H1 (cell line): ENCODE measurements around the gene KRT4. TPM values are rescaled to one million over a fixed set of nuclear protein-coding genes. Genes with fewer than 3 reads are reported as not detected.

Experiments used
- CTCF ChIA-PET: fragments of 300-600 bp; sonication (Branson Sonifier 250); formaldehyde crosslinking; loops from one replicate; lab custom pipeline; 2021; ENCODE audit not compliant: partially characterized antibody; lab: Charles Lee
- POLR2A ChIA-PET: fragments of 300-600 bp; sonication (Branson Sonifier 250); formaldehyde crosslinking; loops from one replicate; lab custom pipeline; 2021; ENCODE audit warnings: inconsistent platforms; ENCODE audit not compliant: partially characterized antibody; lab: Charles Lee
- DNase-seq, 2 experiments: peaks; one replicate each; pipeline versions ENCODE4 v3.0.0 to v3.0.0-alpha.2; 2010 to 2022; ENCODE audit warnings: low spot score in 2 of 2, low read depth in 1 of 2, mixed read lengths in 1 of 2
- FAIRE-seq: peaks from 2 replicates; lab custom pipeline; 2011; peaks lifted over from hg19 to GRCh38; lab: Jason Lieb, UNC
- H2AFZ ChIP-seq: 2 replicates; pipeline ENCODE4 v1.8.1; 2012; ENCODE audit warnings: low read length, inconsistent platforms
- H2AK5ac ChIP-seq: 2 replicates; pipeline ENCODE4 v1.6.1; 2013; ENCODE audit warnings: low read depth, low read length
- H2BK120ac ChIP-seq: replicated peaks from 2 replicates; pipeline ENCODE3; 2013; ENCODE audit warnings: low read depth, low read length, inconsistent platforms
- H2BK12ac ChIP-seq: 2 replicates; pipeline ENCODE4 v1.6.1; 2013; ENCODE audit warnings: low read depth, low read length
- H2BK15ac ChIP-seq: 2 replicates; pipeline ENCODE4 v1.6.1; 2013; ENCODE audit warnings: low read length
- H2BK20ac ChIP-seq: 2 replicates; pipeline ENCODE4 v1.6.1; 2013; ENCODE audit warnings: low read length
- H2BK5ac ChIP-seq: 2 replicates; pipeline ENCODE4 v1.6.1; 2013; ENCODE audit warnings: low read depth, low read length
- H3K14ac ChIP-seq: 2 replicates; pipeline ENCODE4 v1.6.1; 2013; ENCODE audit warnings: inconsistent platforms; ENCODE audit not compliant: insufficient read length
- H3K18ac ChIP-seq: 2 replicates; pipeline ENCODE4 v1.6.1; 2013; ENCODE audit warnings: low read length; ENCODE audit errors: extremely low read depth
- H3K23ac ChIP-seq: 2 replicates; pipeline ENCODE4 v1.6.1; 2013; ENCODE audit warnings: inconsistent platforms; ENCODE audit not compliant: insufficient read length
- H3K23me2 ChIP-seq: 2 replicates; pipeline ENCODE4 v1.6.1; 2013; ENCODE audit warnings: low read depth, low read length
- H3K27ac ChIP-seq: 2 replicates; pipeline ENCODE4 v1.6.1; 2011; ENCODE audit warnings: low read depth, low read length, inconsistent platforms
- H3K27me3 ChIP-seq, 4 experiments: replicated peaks in 1 of 4; 1 replicate in 1 of 4; 2 replicates in 3 of 4; pipeline versions ENCODE4 v1.6.1 to v1.8.1; 2011 to 2013; ENCODE audit warnings: low read length in 3 of 4, mild to moderate bottlenecking in 3 of 4, inconsistent platforms in 2 of 4, mixed read lengths in 2 of 4, moderate library complexity in 1 of 4; ENCODE audit not compliant: control insufficient read depth in 3 of 4, insufficient read depth in 3 of 4; ENCODE audit errors: extremely low read depth in 1 of 4
- H3K36me3 ChIP-seq, 4 experiments: 2 replicates each; pipeline versions ENCODE4 v1.6.1 to v1.8.1; 2011 to 2013; ENCODE audit warnings: mild to moderate bottlenecking in 4 of 4, low read length in 3 of 4, moderate library complexity in 2 of 4, control low read depth in 1 of 4, inconsistent platforms in 1 of 4; ENCODE audit not compliant: insufficient read depth in 4 of 4, control insufficient read depth in 2 of 4
- H3K4ac ChIP-seq: replicated peaks from 2 replicates; pipeline ENCODE3; 2013; ENCODE audit warnings: low read length, low read depth, mixed read lengths, inconsistent platforms; ENCODE audit not compliant: insufficient read length
- H3K4me1 ChIP-seq, 4 experiments: replicated peaks in 1 of 4; 1 replicate in 1 of 4; 2 replicates in 3 of 4; pipeline versions ENCODE4 v1.6.1 to v1.8.1; 2011 to 2013; ENCODE audit warnings: low read length in 3 of 4, inconsistent platforms in 2 of 4, mixed read lengths in 1 of 4; ENCODE audit not compliant: insufficient read depth in 4 of 4, control insufficient read depth in 3 of 4
- H3K4me2 ChIP-seq, 2 experiments: 2 replicates each; pipeline versions ENCODE4 v1.6.1 to v1.8.1; 2011 to 2013; ENCODE audit warnings: low read depth in 2 of 2, low read length in 2 of 2, control low read depth in 1 of 2, inconsistent platforms in 1 of 2, mild to moderate bottlenecking in 1 of 2; ENCODE audit not compliant: insufficient read depth in 1 of 2
- H3K4me3 ChIP-seq, 4 experiments: fragments of 200-600, 300-600 bp in 1 of 4; sonication (generic), shearing (Covaris generic), sonication (Bioruptor Twin) in 1 of 4; 2 replicates each; pipeline versions ENCODE4 v1.5.1 to v1.8.1; 2011 to 2016; ENCODE audit warnings: low read length in 4 of 4, low read depth in 3 of 4, control low read depth in 2 of 4, inconsistent platforms in 2 of 4, mild to moderate bottlenecking in 2 of 4, mixed read lengths in 1 of 4, moderate library complexity in 1 of 4; ENCODE audit not compliant: insufficient read depth in 2 of 4; ENCODE audit errors: extremely low read depth in 1 of 4
- H3K56ac ChIP-seq: replicated peaks from 2 replicates; pipeline ENCODE3; 2013; ENCODE audit warnings: low read depth, mild to moderate bottlenecking, mixed read lengths, low read length, inconsistent platforms; ENCODE audit not compliant: insufficient read length
- H3K79me1 ChIP-seq: 2 replicates; pipeline ENCODE4 v1.6.1; 2013; ENCODE audit warnings: low read depth, low read length, control low read depth
- H3K79me2 ChIP-seq, 2 experiments: 2 replicates each; pipeline versions ENCODE4 v1.6.1 to v1.8.1; 2012 to 2013; ENCODE audit warnings: low read length in 2 of 2, mild to moderate bottlenecking in 2 of 2, inconsistent platforms in 1 of 2; ENCODE audit not compliant: insufficient read depth in 2 of 2, control insufficient read depth in 1 of 2
- H3K9ac ChIP-seq, 4 experiments: replicated peaks in 1 of 4; 1 replicate in 1 of 4; 2 replicates in 3 of 4; pipeline versions ENCODE4 v1.6.1 to v1.8.1; 2011 to 2013; ENCODE audit warnings: low read depth in 3 of 4, low read length in 3 of 4, control low read depth in 2 of 4, mild to moderate bottlenecking in 2 of 4, moderate library complexity in 2 of 4, inconsistent platforms in 1 of 4; ENCODE audit errors: extremely low read depth in 1 of 4
- H3K9me3 ChIP-seq, 2 experiments: 2 replicates each; pipeline versions ENCODE4 v1.6.1 to v1.8.1; 2012 to 2013; ENCODE audit warnings: mild to moderate bottlenecking in 2 of 2, moderate library complexity in 2 of 2, control low read depth in 1 of 2, inconsistent platforms in 1 of 2, low read depth in 1 of 2, low read length in 1 of 2, mixed read lengths in 1 of 2; ENCODE audit not compliant: insufficient read depth in 2 of 2
- H4K20me1 ChIP-seq, 2 experiments: replicated peaks in 1 of 2; 2 replicates each; pipeline versions ENCODE3 to v1.8.1; 2011 to 2013; ENCODE audit warnings: inconsistent platforms in 2 of 2, low read length in 2 of 2, mild to moderate bottlenecking in 1 of 2; ENCODE audit not compliant: insufficient read depth in 2 of 2, control insufficient read depth in 1 of 2
- H4K5ac ChIP-seq: 2 replicates; pipeline ENCODE4 v1.6.1; 2013; ENCODE audit warnings: low read length, low read depth, mixed read lengths, inconsistent platforms; ENCODE audit not compliant: insufficient read length
- H4K8ac ChIP-seq: 2 replicates; pipeline ENCODE4 v1.8.0; 2013; ENCODE audit warnings: mild to moderate bottlenecking, moderate library complexity, low read length, inconsistent platforms; ENCODE audit not compliant: insufficient read depth; ENCODE audit errors: extremely low read depth
- H4K91ac ChIP-seq: replicated peaks from 2 replicates; pipeline ENCODE3; 2013; ENCODE audit warnings: low read length, mixed read lengths, inconsistent platforms; ENCODE audit not compliant: insufficient read length
- JUN ChIP-seq: IDR thresholded peaks from 2 replicates; pipeline ENCODE4 v1.6.1; 2011; ENCODE audit warnings: low read depth, mild to moderate bottlenecking, improper control_type of control experiment, low read length
- KDM4A ChIP-seq: IDR thresholded peaks from one replicate; pipeline ENCODE4 v1.7.1; 2012; ENCODE audit warnings: low read depth, mild to moderate bottlenecking, moderate library complexity, low read length, inconsistent platforms; ENCODE audit not compliant: severe bottlenecking
- KDM5A ChIP-seq: fragments of 200-600 bp; IDR thresholded peaks from 2 replicates; pipeline ENCODE4 v1.7.1; 2012; ENCODE audit warnings: mild to moderate bottlenecking, low read length, inconsistent platforms, mixed read lengths
- RBBP5 ChIP-seq: IDR thresholded peaks from 2 replicates; pipeline ENCODE4 v1.7.1; 2012; ENCODE audit warnings: low read depth, mild to moderate bottlenecking, inconsistent platforms, low read length, moderate library complexity, borderline replicate concordance
- TBP ChIP-seq: IDR thresholded peaks from 2 replicates; pipeline ENCODE4 v1.6.1; 2011; ENCODE audit warnings: low read depth, low read length, improper control_type of control experiment
- WGBS, 2 experiments: shearing (Covaris generic) in 1 of 2; methylation state at CpG; one replicate each; pipeline versions ENCODE4 v1.1.6 to v1.1.7; 2013 to 2015; ENCODE audit warnings: low lambda C conversion rate in 2 of 2, mixed read lengths in 2 of 2, inconsistent platforms in 1 of 2, low coverage in 1 of 2, missing lambda C conversion rate in 1 of 2; ENCODE audit not compliant: insufficient replicate concordance in 2 of 2, insufficient coverage in 1 of 2, insufficient read length in 1 of 2; ENCODE audit errors: extremely low coverage in 1 of 2, missing lambda C conversion rate in 1 of 2; 5-methylcytosine and 5-hydroxymethylcytosine counted together
- polyA plus RNA-seq, 7 experiments: library from polyadenylated mRNA; depleted of rRNA in 3 of 7; stranded (reverse) in 5 of 7; unstranded in 2 of 7; fragments of >200 nt in 5 of 7; fragments of 200-250 nt in 2 of 7; gene quantifications; 1 replicate in 5 of 7; 2 replicates in 1 of 7; 4 replicates in 1 of 7; pipeline versions ENCODE4 v1.2.1 to v1.2.3, GENCODE V29; 2011 to 2013; ENCODE audit warnings: missing spikeins in 2 of 7, mixed read lengths in 2 of 7
- total RNA-seq: library from RNA; stranded (reverse); fragmentation: NEBNext Ultra II Directional; extraction: Animal tissue kit (Norgen Biotek cat#: 25700); gene quantifications from 2 replicates; pipeline ENCODE4 v1.2.1, GENCODE V29; 2021
- TF ChIP-seq, protein P1 (sequence below): IDR thresholded peaks from 2 replicates; pipeline ENCODE4 v1.6.1; 2012; ENCODE audit warnings: inconsistent platforms
- TF ChIP-seq, protein P2 (sequence below): IDR thresholded peaks from 2 replicates; pipeline ENCODE4 v1.6.1; 2012; ENCODE audit warnings: inconsistent platforms

The KRT4 gene
- total and polyA plus RNA-seq, 2 of the 8 experiments (the other 6 are each of a cell fraction or from before 2014, with no cell fraction given), result not detected

DNA sequence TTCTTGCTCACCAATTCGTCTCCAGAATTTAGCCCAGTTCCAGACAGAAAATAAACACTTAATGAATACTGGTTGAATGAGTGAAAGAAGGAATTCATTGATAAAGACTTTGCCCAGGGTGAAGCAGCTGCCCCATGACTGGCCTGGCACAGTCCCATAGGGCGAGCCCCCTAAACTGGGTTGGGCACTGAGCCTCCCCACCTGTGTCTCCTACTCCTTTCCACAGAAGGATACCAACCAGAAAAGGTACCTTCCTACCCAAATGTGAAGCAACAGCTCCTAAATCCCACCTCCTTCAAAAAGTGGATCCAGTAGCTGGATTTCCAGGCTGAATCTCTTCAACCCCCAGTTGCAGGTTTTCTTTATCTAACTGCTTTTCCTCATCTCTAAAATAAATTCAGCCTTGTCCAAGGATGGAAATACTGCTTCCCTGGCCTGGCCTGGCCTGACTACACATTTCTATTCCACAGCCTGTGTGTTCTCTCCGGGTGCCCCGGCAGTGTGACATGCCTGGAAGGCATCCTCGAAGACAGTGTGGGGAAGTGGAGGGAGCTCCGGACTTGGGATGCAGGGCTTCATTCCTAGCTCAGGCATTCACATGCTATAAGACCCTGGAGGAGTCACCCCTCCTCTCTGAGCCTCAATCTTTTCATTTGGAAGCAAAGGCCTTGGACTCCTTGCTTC, 25.6 kb downstream of the KRT4 start:
- TF ChIP-seq, protein P1, sequence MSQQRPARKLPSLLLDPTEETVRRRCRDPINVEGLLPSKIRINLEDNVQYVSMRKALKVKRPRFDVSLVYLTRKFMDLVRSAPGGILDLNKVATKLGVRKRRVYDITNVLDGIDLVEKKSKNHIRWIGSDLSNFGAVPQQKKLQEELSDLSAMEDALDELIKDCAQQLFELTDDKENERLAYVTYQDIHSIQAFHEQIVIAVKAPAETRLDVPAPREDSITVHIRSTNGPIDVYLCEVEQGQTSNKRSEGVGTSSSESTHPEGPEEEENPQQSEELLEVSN, result no peak
- TF ChIP-seq, protein P2, sequence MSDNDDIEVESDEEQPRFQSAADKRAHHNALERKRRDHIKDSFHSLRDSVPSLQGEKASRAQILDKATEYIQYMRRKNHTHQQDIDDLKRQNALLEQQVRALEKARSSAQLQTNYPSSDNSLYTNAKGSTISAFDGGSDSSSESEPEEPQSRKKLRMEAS, result no peak
- TF ChIP-seq RBBP5 (no peak), TBP (no peak), KDM5A (no peak), KDM4A (no peak), JUN (no peak)
- TF ChIP-seq, all 59 proteins: peak for 0
- no peak for FAIRE-seq

More for the DNA sequence above, 25.6 kb downstream of the KRT4 start:
- Histone ChIP-seq H4K5ac (no peak overlapping the region), H3K4me1 (no peaks in the 10 kb centered on the region), H3K36me3 (no peaks in the 10 kb centered on the region), H2BK15ac (no peak overlapping the region), H3K18ac (no peak overlapping the region), H2BK12ac (no peak overlapping the region), H3K14ac (no peak overlapping the region), H4K8ac (no peak overlapping the region), H4K20me1 (no peaks in the 10 kb centered on the region), H3K4ac (no peak overlapping the region), H3K23me2 (no peaks in the 10 kb centered on the region), H2BK120ac (no peak overlapping the region), H3K9ac (no peak overlapping the region), H3K27me3 (no peaks in the 10 kb centered on the region), H3K56ac (no peak overlapping the region), H2AK5ac (no peak overlapping the region), H2BK5ac (no peak overlapping the region), H3K79me1 (no peaks in the 10 kb centered on the region), H2AFZ (no peak overlapping the region), H3K4me3 (no peak overlapping the region), H3K23ac (no peak overlapping the region), H3K9me3 (no peaks in the 10 kb centered on the region), H3K27ac (no peak overlapping the region), H3K79me2 (no peaks in the 10 kb centered on the region), H2BK20ac (no peak overlapping the region), H4K91ac (no peak overlapping the region), H3K4me2 (no peak overlapping the region)
- WGBS, 2 experiments, result 87% methylated on average over 6 of the region's 6 CpGs; no CpG with 5 or more reads in 1 of the 2 experiments
- no peak for DNase-seq
- CTCF ChIA-PET, result interaction anchor here (1.0 to 2.2 kb wide), 8 partner anchors 8 to 193 kb away, joined by 3 to 6 read pairs (median 4); partner anchors contain the start of gene KRT76
- POLR2A ChIA-PET, result interaction anchor here (1.1 kb wide), 1 partner anchor 14 kb away, joined by 3 read pairs; no protein-coding TSS in a partner anchor
